NCI-H2107 treated with DMSO at 0.1 percent for 48 hours (cell line): ENCODE results near the gene MYO1B.

Experiments
- DNase-seq: peaks from one replicate; lab custom pipeline; 2025; ENCODE audit not compliant: unreplicated experiment; lab: John Stamatoyannopoulos, UW

The MYO1B gene

DNA sequence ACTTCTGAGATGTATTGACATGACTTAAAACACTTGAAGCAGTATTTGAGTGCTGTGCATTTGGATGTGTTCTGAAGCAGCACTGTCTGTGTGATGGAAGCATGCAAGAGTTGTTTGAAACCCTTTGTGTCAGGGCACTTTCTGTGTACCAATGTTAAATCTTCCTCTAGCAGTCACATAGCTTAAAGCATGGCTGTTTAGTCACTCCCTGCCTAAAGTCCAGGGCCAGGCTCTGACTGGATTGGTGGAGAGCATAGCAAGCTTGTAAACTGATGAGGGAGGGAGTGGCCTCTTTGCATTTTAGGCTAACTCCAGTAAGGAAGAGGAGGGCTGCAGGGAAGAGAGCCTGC is 73.5 kb downstream of the MYO1B start:
- no peak for DNase-seq

DNA sequence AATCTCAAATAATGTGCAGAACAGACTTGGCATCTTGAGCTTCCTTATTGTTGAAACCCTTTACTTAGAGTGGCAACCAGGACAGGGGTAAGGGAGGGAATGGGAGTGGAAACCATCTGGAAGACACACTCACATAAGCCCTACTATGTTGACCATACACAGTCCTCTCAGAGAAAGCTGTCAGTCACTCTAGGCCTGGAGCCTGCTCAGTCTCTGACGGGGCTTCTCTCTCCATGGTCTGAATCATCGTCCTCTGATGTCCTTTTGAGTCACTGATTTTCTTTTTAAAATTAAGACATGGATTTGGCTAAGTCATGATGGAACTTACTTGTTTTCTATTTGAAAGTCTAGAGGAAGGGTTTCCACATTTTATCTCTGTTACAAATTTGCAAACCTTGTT is 74.0 kb downstream of the MYO1B start:
- DNase-seq = no peak

DNA sequence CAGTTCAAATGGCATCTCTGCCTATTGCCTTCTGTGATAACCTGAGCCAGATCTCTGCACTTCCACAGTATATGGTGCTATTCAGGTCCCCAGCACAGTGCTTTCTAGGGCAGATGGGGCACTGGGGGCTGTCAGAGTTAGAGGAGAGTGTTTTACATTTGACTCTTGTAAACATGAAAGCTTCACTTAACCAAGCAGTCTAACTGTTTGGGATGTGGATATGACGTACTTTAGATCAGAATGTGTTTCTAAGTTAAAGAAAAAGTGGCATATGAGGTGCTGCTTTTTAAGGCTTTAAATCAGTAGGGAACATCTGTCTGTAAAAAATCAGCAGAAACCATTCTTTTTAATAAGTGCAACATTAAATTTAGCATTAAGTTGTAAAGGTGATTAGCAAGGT is 75.7 kb downstream of the MYO1B start:
- DNase-seq = no peak

DNA sequence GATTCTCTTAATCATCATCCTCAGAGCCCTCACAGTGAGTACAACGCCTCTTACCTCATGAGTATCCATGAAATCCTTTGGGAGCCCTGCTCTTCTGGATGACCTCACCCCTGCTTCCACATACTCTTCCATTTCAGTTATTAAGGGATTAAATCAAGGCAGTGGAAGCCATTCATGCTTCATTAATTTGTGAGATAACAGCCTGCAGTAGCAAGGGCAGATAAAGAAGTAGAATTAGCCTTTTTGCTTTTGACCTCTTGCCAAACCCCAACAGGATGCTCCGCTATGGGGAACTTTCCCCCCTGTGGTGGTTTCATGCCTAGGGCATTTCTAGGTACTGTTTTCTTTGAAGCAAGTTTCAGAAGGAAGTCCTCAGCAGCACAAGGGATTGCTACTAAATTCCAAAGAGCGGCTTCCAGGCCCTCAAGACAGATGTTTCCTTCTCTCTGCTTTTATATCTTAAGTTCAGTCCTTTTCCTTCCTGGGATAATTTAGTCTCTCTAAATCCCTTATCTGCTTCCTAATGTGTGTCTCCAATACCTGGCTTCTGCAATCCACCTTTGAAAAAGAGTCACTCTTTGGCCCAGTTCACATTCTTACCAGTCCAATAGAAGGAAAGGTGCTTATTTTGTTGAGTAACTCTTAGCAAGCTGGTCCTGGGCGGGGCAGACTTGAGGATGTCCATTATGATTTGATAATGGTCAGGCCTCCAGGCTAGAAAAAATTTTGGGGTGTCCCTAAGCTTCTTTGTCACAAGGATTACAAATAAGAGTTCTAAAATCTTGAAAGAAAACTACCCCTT is 76.9 kb downstream of the MYO1B start:
- DNase-seq = no peak

DNA sequence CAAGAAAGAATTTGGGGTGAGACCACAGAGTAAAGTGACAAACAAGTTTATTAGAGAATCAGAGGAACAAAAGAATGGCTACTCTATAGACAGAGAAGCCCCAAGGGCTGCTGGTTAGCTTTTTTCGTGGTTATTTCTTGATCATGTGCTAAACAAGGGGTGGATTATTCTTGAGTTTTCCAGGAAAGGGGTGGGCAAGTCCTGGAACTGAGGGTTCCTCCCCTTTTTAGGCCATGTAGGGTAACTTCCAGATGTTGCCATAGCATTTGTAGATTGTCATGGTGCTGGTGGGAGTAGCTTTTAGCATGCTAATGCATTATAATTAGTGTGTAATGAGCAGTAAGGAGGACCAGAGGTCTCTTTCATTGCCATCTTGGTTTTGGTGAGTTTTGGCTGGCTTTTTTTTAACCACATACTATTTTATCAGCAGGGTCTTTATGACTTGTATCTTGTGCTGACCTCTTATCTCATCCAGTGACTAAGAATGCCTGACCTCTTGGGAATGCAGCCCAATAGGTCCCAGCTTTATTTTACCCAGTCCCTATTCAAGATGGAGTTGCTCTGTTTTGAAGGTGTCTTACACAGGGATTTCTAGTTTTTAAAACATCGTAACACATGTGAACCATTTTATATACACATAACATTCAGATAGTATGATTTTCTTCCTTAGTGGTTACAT is 77.8 kb downstream of the MYO1B start:
- no peak for DNase-seq

DNA sequence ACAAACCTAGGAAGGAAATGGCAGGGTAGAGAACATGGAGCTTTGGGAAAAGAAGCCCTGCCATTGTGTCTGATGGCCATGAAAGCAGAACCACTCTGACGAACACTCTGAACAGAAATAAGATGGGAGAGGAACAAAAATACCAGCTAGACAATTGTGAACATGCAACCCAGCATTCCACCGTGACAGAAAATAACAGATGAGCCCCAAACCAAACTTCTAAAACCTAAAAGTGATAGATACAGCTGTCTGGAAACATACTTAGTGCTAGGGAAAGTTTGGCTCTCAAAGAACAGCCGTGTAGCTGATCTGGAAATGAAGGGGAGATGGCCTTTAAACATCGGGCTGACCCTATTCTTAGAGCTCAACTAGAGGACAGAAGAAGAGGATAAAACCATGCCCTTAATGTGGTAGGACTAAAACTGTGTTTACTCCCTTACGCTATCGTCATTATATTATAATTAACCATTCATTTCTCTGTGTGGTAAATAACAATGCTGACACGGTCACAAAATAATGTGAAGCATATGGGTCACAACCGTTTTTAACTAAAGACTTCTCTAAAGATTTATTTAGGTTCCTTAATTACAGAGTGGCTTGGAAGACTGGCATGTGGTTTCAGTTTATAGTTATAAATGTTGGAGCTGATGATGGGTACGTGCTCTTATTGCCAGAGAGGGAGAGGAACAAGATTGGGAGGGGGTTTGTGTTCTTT is 80.6 kb downstream of the MYO1B start:
- no peak for DNase-seq

DNA sequence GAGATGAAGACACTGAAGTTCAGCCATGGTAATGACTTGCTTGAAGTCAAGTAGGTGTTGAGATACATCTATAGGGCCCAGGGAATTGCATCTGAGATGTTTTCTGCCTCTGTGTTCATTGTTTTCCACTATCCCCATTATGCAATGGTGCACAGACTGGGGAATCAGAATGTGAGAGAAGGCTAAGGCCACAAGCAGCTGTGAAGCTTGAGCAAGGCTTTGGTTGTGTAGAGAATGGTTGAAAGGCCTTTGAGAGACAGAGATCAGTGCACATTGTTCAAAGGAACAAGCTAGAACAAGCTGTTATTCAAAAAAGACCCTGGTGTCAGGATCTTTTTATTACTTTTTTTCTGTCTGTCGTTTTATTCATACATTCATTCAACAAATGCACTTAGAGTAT is 82.3 kb downstream of the MYO1B start:
- no peak for DNase-seq

DNA sequence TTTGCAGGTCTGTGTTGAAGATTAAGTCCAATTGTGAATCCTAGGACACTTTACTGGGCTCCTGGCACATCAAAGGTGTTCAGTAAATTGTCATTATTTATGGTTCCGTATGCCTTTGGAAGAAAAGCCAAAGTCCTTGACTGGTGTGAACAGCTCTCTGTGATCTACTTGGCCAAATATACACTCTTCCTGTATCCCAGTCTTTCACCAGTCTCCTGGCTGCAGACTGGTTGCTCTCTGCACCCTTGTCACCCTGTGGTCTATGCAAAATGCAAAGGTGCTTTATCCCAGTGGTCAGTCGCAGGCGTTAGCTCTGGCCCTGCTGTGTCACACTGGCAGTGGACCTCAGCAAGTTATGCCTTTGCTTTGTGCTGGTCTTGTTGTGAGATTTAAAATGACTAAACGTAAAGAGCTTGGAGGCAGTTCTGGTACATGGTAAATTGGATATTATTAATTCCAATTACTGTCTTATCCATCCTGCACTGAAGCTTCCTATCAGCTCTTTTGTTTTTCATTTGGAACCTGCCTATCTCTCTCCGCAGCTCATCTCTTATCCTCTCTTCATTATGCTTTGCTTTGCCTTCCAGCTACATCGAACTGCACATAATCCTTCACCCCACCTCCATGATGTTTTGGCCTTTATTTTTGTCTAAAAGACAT is 83.1 kb downstream of the MYO1B start:
- no peak for DNase-seq

DNA sequence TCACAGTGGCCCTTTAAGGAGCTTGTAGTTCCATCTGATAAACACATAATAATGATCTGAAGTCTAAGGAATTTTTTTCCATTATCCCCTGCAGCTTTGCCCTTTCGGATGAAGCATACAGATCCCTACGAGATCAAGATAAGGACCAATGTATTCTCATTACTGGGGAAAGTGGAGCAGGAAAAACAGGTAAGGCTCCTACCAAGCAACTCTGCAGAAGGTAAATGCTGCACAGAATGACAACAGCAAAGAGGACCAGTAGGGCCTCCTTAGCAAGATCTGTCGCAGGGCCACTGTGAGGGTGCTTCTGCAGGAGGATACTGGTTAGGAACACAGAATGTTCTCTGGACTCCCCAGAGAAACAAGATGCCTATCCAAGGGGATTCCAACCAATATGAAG is 84.6 kb downstream of the MYO1B start:
- no peak for DNase-seq

DNA sequence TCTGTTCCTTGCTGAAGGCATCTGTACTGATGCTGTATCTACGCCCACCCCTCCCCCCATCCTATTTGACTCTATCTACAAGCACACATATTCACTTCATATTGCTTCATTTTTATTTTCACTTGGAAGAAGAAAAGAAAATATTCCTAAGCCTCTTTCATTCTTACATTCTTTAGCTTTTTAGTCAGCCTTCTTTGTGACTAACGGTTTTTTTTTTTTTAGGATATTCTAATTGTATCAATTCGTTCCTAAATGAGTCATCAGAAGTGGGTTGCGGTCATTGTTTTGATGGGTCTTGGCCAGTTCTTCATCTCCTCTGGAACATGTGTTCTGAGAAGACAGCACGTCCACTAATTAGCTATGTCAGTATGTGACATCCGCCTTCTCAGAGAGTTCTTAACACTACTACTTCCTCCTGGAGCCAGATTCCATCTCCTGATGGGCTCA is 88.7 kb downstream of the MYO1B start:
- no peak for DNase-seq

DNA sequence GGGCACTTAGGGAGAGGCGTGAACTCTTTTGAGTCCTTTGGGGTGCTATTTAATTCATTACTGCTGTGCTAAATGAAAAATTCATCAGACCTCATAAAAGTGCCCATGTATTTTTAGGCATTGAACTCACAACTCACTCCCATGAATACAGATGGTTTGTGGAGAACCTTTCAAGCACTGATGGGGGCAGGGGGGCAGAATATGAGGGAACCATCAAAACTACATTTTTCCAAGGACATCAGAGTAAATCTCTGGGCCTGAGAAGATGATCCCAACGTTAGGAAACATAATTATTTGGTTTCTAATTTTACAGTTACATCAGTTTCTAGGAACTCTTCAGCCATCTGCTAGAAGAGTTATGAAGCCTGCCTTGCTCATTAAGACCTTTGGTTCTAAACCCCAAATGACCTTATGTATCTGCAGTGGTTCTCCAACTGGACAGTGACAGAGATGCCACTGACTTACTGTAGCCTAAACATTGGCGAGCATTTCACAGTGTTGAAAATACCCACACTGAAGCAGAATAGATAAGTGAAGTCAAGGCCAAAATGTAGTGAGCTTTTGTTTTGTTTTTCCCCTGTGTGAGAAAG is 90.8 kb downstream of the MYO1B start:
- no peak for DNase-seq

DNA sequence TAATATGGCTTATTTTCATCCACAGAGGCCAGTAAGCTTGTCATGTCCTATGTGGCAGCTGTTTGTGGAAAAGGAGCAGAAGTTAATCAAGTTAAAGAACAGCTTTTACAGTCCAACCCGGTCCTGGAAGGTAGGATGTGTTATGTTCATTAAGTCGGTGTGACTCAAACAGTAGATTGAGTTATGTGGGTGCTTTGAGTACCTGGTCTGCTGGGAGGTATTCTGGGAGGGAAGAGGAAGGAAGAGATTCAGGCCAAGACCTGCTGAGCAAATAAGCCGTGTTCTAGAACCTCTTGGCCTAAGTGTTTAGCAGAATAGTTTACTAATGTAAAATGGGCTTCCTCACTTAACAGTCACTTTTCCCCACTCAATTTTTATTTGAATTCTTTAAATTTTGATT is 96.2 kb downstream of the MYO1B start:
- DNase-seq = no peak

DNA sequence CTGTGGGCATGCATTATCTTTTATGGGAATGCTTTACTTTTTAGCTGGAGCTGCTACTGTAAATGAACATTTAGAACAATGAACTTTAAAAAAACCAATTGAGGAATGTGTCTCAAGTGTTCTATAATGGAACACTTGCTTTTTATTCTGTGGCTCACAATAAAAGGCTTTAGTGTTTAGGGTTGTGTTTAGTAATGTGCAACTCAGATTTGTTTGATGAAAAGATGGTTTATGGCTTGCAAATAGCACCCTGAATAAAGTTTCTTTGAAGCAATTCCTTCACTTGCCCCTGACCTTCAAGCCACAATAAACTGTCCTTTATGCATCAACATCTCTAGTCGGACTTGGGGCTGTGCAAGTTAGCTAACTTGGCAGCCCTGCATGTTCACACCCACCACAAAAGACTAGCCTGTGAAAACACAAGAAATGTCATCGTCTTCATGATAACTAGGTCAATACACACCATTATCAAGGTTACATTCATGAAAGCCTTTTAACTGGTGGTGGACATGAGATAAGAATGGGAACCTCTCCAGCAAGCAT is 98.7 kb downstream of the MYO1B start:
- DNase-seq = no peak

DNA sequence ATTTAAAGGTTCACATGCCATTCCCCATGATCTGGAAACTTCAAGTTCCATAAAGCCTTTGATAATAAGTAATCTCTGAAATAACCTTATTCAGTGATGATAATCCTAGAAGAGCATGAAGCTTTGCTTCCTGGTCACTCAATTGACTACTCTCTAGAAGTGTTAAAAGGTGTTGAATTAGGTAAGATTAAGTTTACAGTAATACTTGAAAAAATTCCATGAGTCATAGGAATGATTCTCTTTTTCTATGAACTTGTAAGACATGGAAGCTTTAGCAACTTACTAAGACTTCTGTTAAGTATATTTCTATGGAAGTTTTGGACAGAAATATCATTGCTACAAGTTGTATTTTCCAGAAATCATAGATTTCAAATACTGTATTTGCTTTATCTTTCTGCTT is 100.6 kb downstream of the MYO1B start:
- no peak for DNase-seq

DNA sequence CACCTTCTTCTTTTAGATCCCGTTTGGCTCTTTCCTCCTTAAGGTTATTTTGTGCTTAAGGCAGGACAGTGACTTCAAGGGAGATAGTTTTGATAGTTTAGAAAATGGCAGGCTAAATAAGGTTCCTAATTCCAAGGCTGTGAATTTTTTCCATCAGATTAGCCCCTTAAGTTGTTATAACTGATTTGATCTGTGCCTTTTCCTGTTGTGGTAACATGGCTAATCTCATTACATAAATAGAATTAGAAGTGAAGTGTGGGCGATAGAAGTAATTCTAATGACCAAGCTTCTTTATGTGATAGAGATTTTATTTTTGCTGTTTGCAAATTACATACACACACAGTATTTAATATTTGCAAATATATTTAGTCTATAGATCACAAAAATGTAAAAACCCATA is 102.0 kb downstream of the MYO1B start:
- DNase-seq = no peak

DNA sequence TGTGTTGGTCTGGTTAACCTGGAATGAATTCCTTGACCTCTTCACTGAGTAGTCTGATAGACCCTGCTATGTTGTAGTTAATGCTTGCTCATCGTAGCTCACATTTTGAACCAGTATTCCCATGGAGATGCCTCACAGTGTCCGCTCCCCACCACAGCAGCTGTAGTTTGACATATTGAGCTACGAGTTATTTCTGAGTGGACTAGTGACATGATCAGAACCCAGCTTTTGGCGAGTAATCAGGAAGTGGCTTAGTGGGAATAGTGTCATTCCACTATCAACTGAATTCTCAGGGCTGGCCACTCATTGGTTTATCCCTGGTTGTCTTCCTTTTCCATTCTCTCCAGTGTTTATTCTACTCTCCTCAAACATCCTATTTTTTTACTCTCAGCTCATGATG is 102.7 kb downstream of the MYO1B start:
- DNase-seq = no peak

DNA sequence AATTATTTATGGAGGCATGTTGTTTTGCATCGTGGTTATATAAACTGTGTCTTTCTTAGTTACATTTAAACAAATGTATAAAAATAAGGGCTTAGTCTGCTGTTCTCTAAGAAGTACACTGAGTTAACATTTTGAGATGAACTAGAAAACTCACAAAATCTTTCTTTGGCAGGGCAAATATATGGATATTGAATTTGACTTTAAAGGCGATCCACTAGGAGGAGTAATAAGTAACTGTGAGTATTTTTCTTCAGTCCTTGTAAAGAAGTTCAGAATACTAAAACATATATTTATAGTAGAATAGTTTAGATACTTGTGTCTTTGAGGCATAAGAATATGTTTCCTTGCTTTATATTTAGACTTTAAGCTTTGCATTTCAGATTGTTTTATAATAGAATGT is 104.8 kb downstream of the MYO1B start:
- DNase-seq = no peak

DNA sequence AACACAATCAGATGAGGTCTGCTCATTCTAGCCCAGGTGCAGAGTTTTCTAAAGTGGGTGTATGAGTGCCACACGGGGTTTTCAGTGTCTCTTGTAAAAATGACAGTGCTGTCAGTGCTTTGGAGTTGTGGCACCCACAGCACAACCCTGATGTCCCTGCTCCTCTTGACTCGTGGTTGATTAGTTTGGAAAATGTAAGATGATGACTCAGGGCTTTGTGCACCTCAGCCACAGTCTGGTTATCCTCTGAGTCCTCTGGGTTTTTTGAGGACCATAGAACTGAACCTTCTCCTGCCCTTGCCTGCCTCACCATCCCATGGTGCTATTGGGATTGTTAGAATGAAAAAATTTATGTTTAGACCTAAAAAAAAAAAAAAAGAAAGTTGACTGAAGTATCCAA is 105.6 kb downstream of the MYO1B start:
- DNase-seq = no peak

DNA sequence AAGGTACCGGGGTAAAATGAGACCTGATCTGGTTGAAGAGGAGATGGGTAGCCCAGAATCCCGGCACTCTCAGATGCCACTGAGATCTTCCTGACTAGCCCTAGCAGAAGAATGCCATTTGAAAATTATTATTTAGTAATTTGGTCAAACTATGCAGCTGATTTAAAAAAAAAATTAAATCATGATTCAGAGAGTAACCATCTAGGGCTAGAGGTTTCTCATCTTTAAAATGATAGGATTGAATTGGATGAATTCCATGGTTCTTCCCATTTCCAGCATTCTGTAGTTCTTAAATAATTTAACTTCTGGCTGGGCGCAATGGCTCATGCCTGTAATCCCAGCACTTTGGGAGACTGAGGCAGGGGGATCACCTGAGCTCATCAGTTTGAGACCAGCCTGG is 106.1 kb downstream of the MYO1B start:
- DNase-seq = no peak

DNA sequence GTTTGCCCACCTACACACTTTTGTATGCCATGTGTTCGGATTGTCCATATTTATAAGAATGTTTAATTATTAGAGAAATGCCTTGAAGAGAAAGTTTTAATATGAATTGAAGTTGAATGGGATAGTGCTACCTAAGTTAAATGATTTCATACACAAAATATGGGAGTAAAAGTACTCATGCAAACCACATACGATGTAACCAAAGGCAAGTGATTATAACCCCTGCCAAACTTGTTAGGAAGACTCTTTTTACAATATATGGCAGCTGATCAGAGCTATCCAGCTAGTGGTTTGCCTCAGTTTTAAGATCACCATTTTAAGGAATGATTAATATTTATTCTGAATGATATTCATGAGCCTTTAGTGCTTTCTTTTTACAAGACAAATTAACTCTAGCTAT is 106.7 kb downstream of the MYO1B start:
- no peak for DNase-seq

DNA sequence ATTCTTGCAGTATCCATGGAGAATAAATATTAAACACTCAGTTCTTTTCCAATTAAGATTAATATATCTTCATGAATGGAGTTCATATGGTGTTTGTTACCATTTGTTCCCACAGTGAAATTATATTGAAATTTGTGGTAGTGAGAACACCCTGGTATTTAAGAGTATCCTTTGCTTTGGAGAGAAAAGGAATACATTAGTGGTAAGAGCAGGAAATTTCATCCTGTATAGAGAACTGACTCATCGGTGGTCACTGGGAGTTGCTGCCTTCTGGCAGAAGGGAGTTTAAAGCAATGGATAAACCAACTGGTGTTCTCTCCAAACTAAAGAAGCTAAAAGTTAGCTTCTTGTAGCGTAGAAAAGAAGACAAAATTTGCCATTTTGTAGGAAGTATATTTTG is 107.3 kb downstream of the MYO1B start:
- no peak for DNase-seq
